ENCODE measurements around the gene DLGAP1. TPM values are rescaled to one million over a fixed set of nuclear protein-coding genes. Genes with fewer than 3 reads are reported as not detected.

The DLGAP1 gene
- total RNA-seq, 1 experiment from 2014 or later: 23.2 TPM

GRCh38 chr18:4119813-4120212 lies 335.3 kb downstream of the DLGAP1 start:
- H3K27ac Mint-ChIP-seq: peak overlapping the region; percentile 95 to 100 (median 96); a peak in 6 of 7 replicates

More at GRCh38 chr18:4119813-4120212, 335.3 kb downstream of the DLGAP1 start:
- H2BK12ac ChIP-seq (ENCODE audit: insufficient read length, low read depth, low read length): no peak overlapping the region
- H4K91ac ChIP-seq (ENCODE audit: insufficient read length, low read depth, low read length): no peak overlapping the region
- no peak overlapping the region for H2BK20ac ChIP-seq (ENCODE audit: low read depth, low read length, poor library complexity, severe bottlenecking)
- H3K23ac ChIP-seq (ENCODE audit: insufficient read length, low read depth, low read length): no peak overlapping the region
- H3K9me3 ChIP-seq (ENCODE audit: control insufficient read depth, low read depth, low read length): no peaks in the 10 kb centered on the region
- no peak overlapping the region for H3K9ac ChIP-seq (ENCODE audit: extremely low read depth, insufficient read length, low read length)
- H3K9me3 Mint-ChIP-seq: peaks cover 23 to 29% of the 10 kb centered on the region in 2 experiments
- H4K5ac ChIP-seq (ENCODE audit: insufficient read length, low read depth, low read length): no peak overlapping the region
- no peak overlapping the region for H2BK15ac ChIP-seq (ENCODE audit: low read depth, low read length)
- no peak overlapping the region for H4K8ac ChIP-seq (replicated peaks; ENCODE audit: insufficient read length, low read depth, low read length)
- H3K27me3 ChIP-seq (ENCODE audit: insufficient read depth, low read length): no peaks in the 10 kb centered on the region
- H3K79me1 ChIP-seq (ENCODE audit: insufficient read depth, low read depth, low read length, poor library complexity, severe bottlenecking): no peaks in the 10 kb centered on the region
- H3K4ac ChIP-seq (ENCODE audit: low read depth, low read length): no peak overlapping the region
- H2BK5ac ChIP-seq (ENCODE audit: insufficient read length, low read length): no peak overlapping the region
- no peak overlapping the region for H3T11ph ChIP-seq (ENCODE audit: low read length)
- H3K4me1 Mint-ChIP-seq: peaks cover 79 to 82% of the 10 kb centered on the region in 2 experiments
- H3K36me3 Mint-ChIP-seq (ENCODE audit: insufficient read depth in 1 of 3, low read depth in 3 of 3): peaks cover 8 to 40% (median 28%) of the 10 kb centered on the region in 3 experiments
- no peaks in the 10 kb centered on the region for H3K23me2 ChIP-seq (ENCODE audit: insufficient read length, low read depth, low read length, poor library complexity, severe bottlenecking)
- no peaks in the 10 kb centered on the region; the same call in 1 of the 2 replicates for H3K27me3 Mint-ChIP-seq (ENCODE audit: low read depth)
- H2AK5ac ChIP-seq (ENCODE audit: insufficient read length, low read length): no peak overlapping the region
- peak overlapping the region; percentile 66 for H3K27ac ChIP-seq (ENCODE audit: insufficient read length, low read depth, low read length)
- H3K56ac ChIP-seq (ENCODE audit: insufficient read length, low read depth, low read length): no peak overlapping the region
- H2BK120ac ChIP-seq (ENCODE audit: low read depth, low read length, poor library complexity, severe bottlenecking): no peak overlapping the region
- H3K4me3 Mint-ChIP-seq: 0 out of 5 replicates have a peak overlapping the region, but pooled peaks of 1 of the 2 experiments have one; percentile 6
- no CpG with 5 or more reads among the region's 1 CpG for WGBS (ENCODE audit: extremely low coverage, insufficient read length, low lambda C conversion rate)
- H4K20me1 ChIP-seq (ENCODE audit: control insufficient read depth, insufficient read depth, insufficient read length): no peaks in the 10 kb centered on the region
- no peak overlapping the region for H2AFZ ChIP-seq (ENCODE audit: low read length)
- no peak for DNase-seq
- H3K4me2 ChIP-seq (ENCODE audit: insufficient read depth, insufficient read length, low read length): no peak overlapping the region
- H3K18ac ChIP-seq (ENCODE audit: insufficient read length, low read depth, low read length): no peak overlapping the region
- H3K4me1 ChIP-seq (ENCODE audit: insufficient read depth, low read length): peaks cover 26% of the 10 kb centered on the region; the same call in 1 of the 2 replicates
- peak; percentile 46; the same call in 2 of the 3 replicates for TF ChIP-seq CTCF (conservative IDR thresholded peaks at IDR 0.05)
- H3K14ac ChIP-seq (ENCODE audit: insufficient read depth, low read length): no peak overlapping the region
- H3K79me2 ChIP-seq (ENCODE audit: insufficient read depth, low read length): no peaks in the 10 kb centered on the region
